ENCODE results near the gene IFIT1B.

DNA sequence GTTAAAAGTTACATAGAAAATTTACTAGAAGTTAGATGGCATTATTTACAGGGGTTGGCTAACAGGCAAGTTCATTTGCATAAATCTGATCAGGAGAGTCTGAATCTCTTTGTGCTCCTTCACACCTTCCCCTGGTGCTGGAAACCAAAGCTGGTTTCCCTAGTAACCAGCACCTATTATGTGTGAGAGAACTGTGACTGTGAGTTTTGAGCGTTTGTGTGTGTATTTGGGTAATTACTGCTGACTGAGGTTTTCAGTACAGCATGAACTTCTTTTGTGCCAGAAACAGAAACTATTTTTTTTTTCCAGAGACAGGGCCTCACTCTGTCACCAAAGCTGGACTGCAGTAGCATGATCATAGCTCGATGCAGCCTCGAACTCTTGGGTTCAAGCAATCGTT is 10.3 kb upstream of the IFIT1B start:
- TF ChIP-seq CTCF (IDR thresholded peaks at IDR 0.05; ENCODE audit: low read depth, low read length, poor library complexity, severe bottlenecking) (no peak), EZH2phosphoT487 (IDR thresholded peaks at IDR 0.05; ENCODE audit: borderline replicate concordance, low read length) (no peak)

Data from DOHH2 (cell line).